GM18909 (cell line): ENCODE results near the gene CCDC167.
"Not testable (repeated sequence)": the region's sequence is repeated elsewhere in the genome, so short reads cannot be mapped to it uniquely, and the experiment has no call there.

Experiments used
- ATAC-seq: cut with Tn5 transposase; IDR thresholded peaks from one replicate; pipeline ENCODE4 v1.9.1; 2021; ENCODE audit warnings: mild to moderate bottlenecking; ENCODE audit not compliant: unreplicated experiment, poor library complexity

The CCDC167 gene

GRCh38 chr6:37477656-37478435, 21.8 kb downstream of the CCDC167 start:
- ATAC-seq, result no peak

- ATAC-seq, result no peak
Observed at GRCh38 chr6:37477191-37477590, 22.5 kb downstream of the CCDC167 start.

GRCh38 chr6:37474316-37474715, 25.4 kb downstream of the CCDC167 start:
- no peak for ATAC-seq

- ATAC-seq, result no peak
Observed at GRCh38 chr6:37473364-37474095, 26.2 kb downstream of the CCDC167 start.

GRCh38 chr6:37467718-37468117, 32.0 kb downstream of the CCDC167 start:
- no peak for ATAC-seq

- no peak for ATAC-seq
Observed at GRCh38 chr6:37463110-37463509, 36.6 kb downstream of the CCDC167 start.

- ATAC-seq, result no peak
Observed at GRCh38 chr6:37460805-37461204, 38.9 kb downstream of the CCDC167 start.

GRCh38 chr6:37459981-37460800, 39.5 kb downstream of the CCDC167 start:
- no peak for ATAC-seq

GRCh38 chr6:37456816-37457560, 42.7 kb downstream of the CCDC167 start:
- ATAC-seq, result no peak

- ATAC-seq, result no peak
Observed at GRCh38 chr6:37456126-37456525, 43.6 kb downstream of the CCDC167 start.

- no peak for ATAC-seq
Observed at GRCh38 chr6:37454420-37455140, 45.1 kb downstream of the CCDC167 start.

- ATAC-seq, result no peak
Observed at GRCh38 chr6:37452522-37452921, 47.2 kb downstream of the CCDC167 start.

GRCh38 chr6:37451441-37452193, 48.1 kb downstream of the CCDC167 start:
- ATAC-seq, result no peak

GRCh38 chr6:37449984-37450383, 49.7 kb downstream of the CCDC167 start:
- ATAC-seq, result no peak

GRCh38 chr6:37443216-37443542, 56.5 kb downstream of the CCDC167 start:
- ATAC-seq, result not testable (repeated sequence)

- ATAC-seq, result no peak
Observed at GRCh38 chr6:37442416-37443215, 57.1 kb downstream of the CCDC167 start.

- no peak for ATAC-seq
Observed at GRCh38 chr6:37441651-37442050, 58.0 kb downstream of the CCDC167 start.

GRCh38 chr6:37438930-37439329, 60.8 kb downstream of the CCDC167 start:
- ATAC-seq, result no peak
